Progenitor cell of endocrine pancreas (in vitro differentiated cells): ENCODE data around the gene LGALS3. TPM values are rescaled to one million over a fixed set of nuclear protein-coding genes. Genes with fewer than 3 reads are reported as not detected.

Experiments
- DNase-seq: peaks from one replicate; pipeline ENCODE4 v3.0.0; 2021; ENCODE audit warnings: low spot score; ENCODE audit not compliant: unreplicated experiment
- H3K27ac Mint-ChIP-seq: 2 replicates; pipeline ENCODE4 v1.8.0; 2021; ENCODE audit warnings: mild to moderate bottlenecking, moderate library complexity, mixed read lengths
- H3K27me3 Mint-ChIP-seq: 2 replicates; pipeline ENCODE4 v1.8.0; 2021; ENCODE audit warnings: mixed read lengths
- H3K36me3 Mint-ChIP-seq: 2 replicates; pipeline ENCODE4 v1.8.0; 2022; ENCODE audit warnings: mixed read lengths; ENCODE audit not compliant: insufficient read depth
- H3K4me1 Mint-ChIP-seq: 2 replicates; pipeline ENCODE4 v1.8.0; 2021; ENCODE audit warnings: low read depth, mixed read lengths
- H3K4me3 Mint-ChIP-seq: 2 replicates; pipeline ENCODE4 v1.8.0; 2021; ENCODE audit warnings: low read depth, mild to moderate bottlenecking, moderate library complexity, mixed read lengths
- H3K9me3 Mint-ChIP-seq: 2 replicates; pipeline ENCODE4 v1.8.0; 2021; ENCODE audit warnings: low read depth, mixed read lengths
- total RNA-seq: library from RNA; stranded (reverse); gene quantifications from 2 replicates; pipeline ENCODE4 v1.2.1, GENCODE V29; 2021
- TF ChIP-seq, protein P1 (sequence below): fragments of 200-600 bp; sonication (generic); IDR thresholded peaks from one replicate; pipeline ENCODE4 v1.5.0; 2021; ENCODE audit warnings: antibody characterized with exemption, mild to moderate bottlenecking; ENCODE audit not compliant: unreplicated experiment

LGALS3 gene
- total RNA-seq, 1 donor from 2014 or later, result 27.0 TPM

DNA sequence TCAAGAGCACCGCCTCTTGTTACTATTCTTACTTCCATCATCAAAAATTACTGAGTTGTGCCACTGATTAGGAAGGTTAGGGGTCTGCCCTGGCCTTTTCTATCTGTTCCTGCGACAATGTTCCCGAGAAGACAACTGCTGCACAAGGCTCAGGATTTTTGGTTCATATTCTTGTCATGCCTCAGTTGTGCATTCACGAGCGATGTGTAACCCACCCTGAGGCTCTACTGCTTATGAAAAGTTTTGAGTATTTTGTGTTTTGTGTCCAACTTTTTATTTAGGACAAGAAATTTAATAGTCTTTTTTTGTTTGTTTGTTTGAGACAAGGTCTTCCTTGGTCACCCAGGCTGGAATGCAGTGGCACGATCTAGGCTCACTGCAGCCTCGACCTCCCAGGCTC, 23.1 kb upstream of the LGALS3 start:
- Mint-ChIP-seq H3K27me3 (no peaks in the 10 kb centered on the region), H3K4me3 (no peak overlapping the region), H3K36me3 (no peaks in the 10 kb centered on the region), H3K4me1 (peaks cover 24% of the 10 kb centered on the region), H3K27ac (peak overlapping the region; percentile 55), H3K9me3 (peaks cover 4% of the 10 kb centered on the region)
- DNase-seq, result no peak
- TF ChIP-seq, protein P1, sequence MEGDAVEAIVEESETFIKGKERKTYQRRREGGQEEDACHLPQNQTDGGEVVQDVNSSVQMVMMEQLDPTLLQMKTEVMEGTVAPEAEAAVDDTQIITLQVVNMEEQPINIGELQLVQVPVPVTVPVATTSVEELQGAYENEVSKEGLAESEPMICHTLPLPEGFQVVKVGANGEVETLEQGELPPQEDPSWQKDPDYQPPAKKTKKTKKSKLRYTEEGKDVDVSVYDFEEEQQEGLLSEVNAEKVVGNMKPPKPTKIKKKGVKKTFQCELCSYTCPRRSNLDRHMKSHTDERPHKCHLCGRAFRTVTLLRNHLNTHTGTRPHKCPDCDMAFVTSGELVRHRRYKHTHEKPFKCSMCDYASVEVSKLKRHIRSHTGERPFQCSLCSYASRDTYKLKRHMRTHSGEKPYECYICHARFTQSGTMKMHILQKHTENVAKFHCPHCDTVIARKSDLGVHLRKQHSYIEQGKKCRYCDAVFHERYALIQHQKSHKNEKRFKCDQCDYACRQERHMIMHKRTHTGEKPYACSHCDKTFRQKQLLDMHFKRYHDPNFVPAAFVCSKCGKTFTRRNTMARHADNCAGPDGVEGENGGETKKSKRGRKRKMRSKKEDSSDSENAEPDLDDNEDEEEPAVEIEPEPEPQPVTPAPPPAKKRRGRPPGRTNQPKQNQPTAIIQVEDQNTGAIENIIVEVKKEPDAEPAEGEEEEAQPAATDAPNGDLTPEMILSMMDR, result no peak

DNA sequence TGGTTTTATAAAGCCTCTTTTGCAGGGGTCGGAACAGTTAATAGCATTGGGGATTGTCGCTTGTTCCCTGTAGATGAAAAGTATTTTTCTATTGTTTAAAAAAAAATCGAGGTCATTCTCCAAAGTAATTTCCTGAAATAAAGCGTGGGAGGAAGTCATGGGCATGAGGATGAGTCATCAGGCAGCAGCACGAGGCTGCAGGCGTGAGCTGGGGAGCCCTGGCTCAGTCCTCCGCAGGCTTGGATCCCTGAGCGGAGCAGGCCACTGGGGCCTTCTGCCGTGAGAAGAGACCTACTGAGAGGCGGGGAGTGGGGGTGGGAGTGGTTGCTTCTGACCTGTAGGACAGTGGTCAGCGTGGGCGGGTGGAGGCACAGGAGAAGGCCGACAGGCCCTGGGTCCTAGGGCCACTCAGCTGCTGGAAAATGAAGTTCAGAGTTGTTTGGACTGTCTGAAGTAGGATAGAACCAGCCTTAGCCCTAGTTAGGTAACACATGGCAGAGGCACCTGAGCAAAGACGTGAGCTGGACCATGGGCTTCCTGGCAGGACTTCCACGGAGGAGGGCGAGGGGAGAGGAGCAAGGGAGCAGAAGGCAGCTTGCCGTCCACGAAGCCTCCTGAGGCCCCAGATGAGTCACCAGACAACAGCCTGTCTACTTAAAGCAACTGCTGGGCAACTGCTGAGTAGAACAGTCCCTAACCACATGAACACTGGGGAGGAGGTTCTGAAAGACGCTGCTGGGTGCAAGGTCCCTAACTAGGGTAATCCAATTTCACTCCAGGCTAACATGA, 21.1 kb upstream of the LGALS3 start:
- DNase-seq, result no peak

DNA sequence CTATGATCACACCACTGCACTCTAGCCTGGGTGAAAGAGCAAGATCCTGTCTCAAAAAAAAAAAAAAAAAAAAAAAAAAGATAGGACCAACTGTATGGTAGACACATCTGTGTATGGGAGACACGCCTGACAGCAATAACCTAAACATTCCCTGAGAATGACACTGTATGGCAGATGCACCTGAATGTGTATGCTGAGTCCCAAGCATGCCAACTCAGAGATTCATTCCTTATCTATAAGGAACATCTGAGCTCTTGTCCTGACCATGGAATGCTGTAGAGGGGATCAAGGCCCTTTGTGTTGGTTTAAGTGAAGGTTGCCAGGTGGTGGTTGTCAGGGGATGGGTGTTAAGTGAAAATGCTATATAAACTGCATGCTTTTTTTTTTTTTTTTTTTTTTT, 19.2 kb upstream of the LGALS3 start:
- H3K9me3 Mint-ChIP-seq, result no peaks in the 10 kb centered on the region
- H3K27ac Mint-ChIP-seq, result no peak overlapping the region
- no peaks in the 10 kb centered on the region for H3K4me1 Mint-ChIP-seq
- no peak overlapping the region for H3K4me3 Mint-ChIP-seq
- DNase-seq, result no peak
- no peaks in the 10 kb centered on the region for H3K36me3 Mint-ChIP-seq
- no peaks in the 10 kb centered on the region for H3K27me3 Mint-ChIP-seq
- TF ChIP-seq, protein P1, result no peak

More for the DNA sequence above, 21.1 kb upstream of the LGALS3 start:
- no peaks in the 10 kb centered on the region for H3K27me3 Mint-ChIP-seq
- peak overlapping the region; percentile 38 for H3K27ac Mint-ChIP-seq
- TF ChIP-seq, protein P1, result no peak
- H3K9me3 Mint-ChIP-seq, result peaks cover 4% of the 10 kb centered on the region
- peaks cover 14% of the 10 kb centered on the region for H3K4me1 Mint-ChIP-seq
- no peaks in the 10 kb centered on the region for H3K36me3 Mint-ChIP-seq
- H3K4me3 Mint-ChIP-seq, result no peak overlapping the region

- DNase-seq, result no peak
- peaks cover 7% of the 10 kb centered on the region for H3K4me1 Mint-ChIP-seq
- no peak overlapping the region for H3K27ac Mint-ChIP-seq
- no peaks in the 10 kb centered on the region for H3K9me3 Mint-ChIP-seq
- no peaks in the 10 kb centered on the region for H3K36me3 Mint-ChIP-seq
- TF ChIP-seq, protein P1, result no peak
- no peaks in the 10 kb centered on the region for H3K27me3 Mint-ChIP-seq
- no peak overlapping the region for H3K4me3 Mint-ChIP-seq
These were observed 17.8 kb upstream of the LGALS3 start for GRCh38 chr14:55111122-55111708.

GRCh38 chr14:55114720-55115119, 14.3 kb upstream of the LGALS3 start:
- no peak for DNase-seq
- Mint-ChIP-seq H3K9me3 (no peaks in the 10 kb centered on the region), H3K27me3 (peaks cover under 1% of the 10 kb centered on the region), H3K36me3 (no peaks in the 10 kb centered on the region), H3K27ac (no peak overlapping the region), H3K4me1 (peaks cover 13% of the 10 kb centered on the region), H3K4me3 (no peak overlapping the region)
- TF ChIP-seq, protein P1, result no peak
